PC-3 (cell line): ENCODE data around the gene PSMD4. TPM values are rescaled to one million over a fixed set of nuclear protein-coding genes. Genes with fewer than 3 reads are reported as not detected.
"Not testable (repeated sequence)": the region's sequence is repeated elsewhere in the genome, so short reads cannot be mapped to it uniquely, and the experiment has no call there.

ENCODE experiments used
- ATAC-seq: fragments of 200-7000 bp; cut with Tn5 transposase; 2 replicates; pipeline ENCODE4 v1.9.1; 2020; ENCODE audit warnings: mild to moderate bottlenecking, moderate library complexity
- Bru-seq: library from RNA; stranded (reverse); fragments of 400-500 nt; gene quantifications from one replicate; lab custom pipeline; 2021; lab: Mats Ljungman, UMichigan
- BruChase-seq, 2 experiments: library from RNA; stranded (reverse); fragments of 400-500 nt; gene quantifications; one replicate each; lab custom pipeline; 2021; lab: Mats Ljungman, UMichigan
- BruUV-seq: library from RNA; stranded (reverse); fragments of 400-500 nt; replicated peaks from 2 replicates; lab custom pipeline; 2021; lab: Mats Ljungman, UMichigan
- CTCF ChIA-PET: fragments of 300-600 bp; sonication (Branson Sonifier 250); formaldehyde crosslinking; loops from one replicate; lab custom pipeline; 2022; ENCODE audit warnings: antibody characterized with exemption; lab: Charles Lee
- POLR2A ChIA-PET: fragments of 300-600 bp; sonication (Branson Sonifier 250); formaldehyde crosslinking; loops from one replicate; lab custom pipeline; 2022; ENCODE audit warnings: antibody characterized with exemption; ENCODE audit not compliant: unreplicated experiment; lab: Charles Lee
- DNase-seq: peaks from one replicate; pipeline ENCODE4 v3.0.0-alpha.2; 2015
- H2AFZ ChIP-seq: fragments of 300-600 bp; sonication (generic); 2 replicates; pipeline ENCODE4 v1.6.0; 2016; ENCODE audit warnings: antibody characterized with exemption, low read length
- H3F3A ChIP-seq: fragments of 300-600 bp; sonication (generic); one replicate; pipeline ENCODE4 v1.6.0; 2017; ENCODE audit warnings: antibody characterized with exemption, low read length, control low read depth, mild to moderate bottlenecking; ENCODE audit not compliant: unreplicated experiment
- H3K27ac ChIP-seq: fragments of 300-600 bp; sonication (generic); 2 replicates; pipeline ENCODE4 v1.5.1; 2016; ENCODE audit warnings: mild to moderate bottlenecking, low read length
- H3K27me3 ChIP-seq: fragments of 300-600 bp; sonication (generic); 2 replicates; pipeline ENCODE4 v1.6.1; 2016; ENCODE audit warnings: low read length, mixed read lengths
- H3K36me3 ChIP-seq: fragments of 300-600 bp; sonication (generic); 2 replicates; pipeline ENCODE4 v1.6.1; 2016; ENCODE audit warnings: low read depth, mixed run types, low read length, mixed read lengths
- H3K4me1 ChIP-seq: fragments of 300-600 bp; sonication (generic); 2 replicates; pipeline ENCODE4 v1.5.1; 2016; ENCODE audit warnings: low read length; ENCODE audit not compliant: insufficient read depth
- H3K4me2 ChIP-seq: fragments of 300-600 bp; sonication (generic); 2 replicates; pipeline ENCODE4 v1.6.0; 2016; ENCODE audit warnings: low read length
- H3K4me3 ChIP-seq: fragments of 300-600 bp; sonication (generic); 2 replicates; pipeline ENCODE4 v1.5.1; 2016; ENCODE audit warnings: mild to moderate bottlenecking, low read length, mixed read lengths
- H3K79me2 ChIP-seq: fragments of 300-600 bp; sonication (generic); 2 replicates; pipeline ENCODE4 v1.6.1; 2017; ENCODE audit warnings: low read length, mixed read lengths
- H3K9ac ChIP-seq: fragments of 300-600 bp; sonication (generic); 2 replicates; pipeline ENCODE4 v1.6.0; 2016; ENCODE audit warnings: mild to moderate bottlenecking, low read length
- H3K9me2 ChIP-seq: fragments of 300-600 bp; sonication (generic); replicated peaks from 2 replicates; pipeline ENCODE4 v1.6.1; 2016; ENCODE audit warnings: mixed run types, low read length, mixed read lengths
- H3K9me3 ChIP-seq: fragments of 300-600 bp; sonication (generic); 2 replicates; pipeline ENCODE4 v1.6.1; 2016; ENCODE audit warnings: low read length, mixed read lengths
- H4K20me1 ChIP-seq: fragments of 300-600 bp; sonication (generic); 2 replicates; pipeline ENCODE4 v1.6.1; 2016; ENCODE audit warnings: low read length, mixed read lengths
- CTCF ChIP-seq: fragments of 300-600 bp; sonication (generic); conservative IDR thresholded peaks from 2 replicates; pipeline ENCODE4 v1.5.1; 2017; ENCODE audit warnings: antibody characterized with exemption, low read depth, mild to moderate bottlenecking, low read length
- EZH2 ChIP-seq: fragments of 300-600 bp; sonication (generic); IDR thresholded peaks from one replicate; pipeline ENCODE4 v1.6.1; 2017; ENCODE audit warnings: antibody characterized with exemption, mild to moderate bottlenecking, low read length; ENCODE audit not compliant: unreplicated experiment
- EZH2phosphoT487 ChIP-seq: fragments of 300-600 bp; sonication (generic); IDR thresholded peaks from 2 replicates; pipeline ENCODE4 v1.6.1; 2018; ENCODE audit warnings: mild to moderate bottlenecking, antibody characterized with exemption, low read length, borderline replicate concordance
- intact Hi-C: fragments of 100-400 bp; cut with micrococcal nuclease; formaldehyde crosslinking; loops from 2 replicates; pipeline ENCODE4 v1.9.0; 2023
- long read RNA-seq: library from polyadenylated mRNA; unstranded; transcript quantifications from one replicate; pipeline ENCODE4 v2.0.0, GENCODE V29; 2021; ENCODE audit not compliant: unreplicated experiment
- total RNA-seq: library from RNA; depleted of rRNA; stranded (reverse); fragments of >200 nt; gene quantifications from 2 replicates; pipeline ENCODE4 v1.2.3, GENCODE V29; 2014; rRNA removed

The PSMD4 gene
- total RNA-seq, result 404 and 469 TPM in 2 replicates
- Bru-seq, nascent RNA, result percentile 91 among the genes with signal in this experiment
- BruChase-seq, experiment 1, labeled RNA remaining after a 6-hour chase, result percentile 95 among the genes with signal in this experiment
- percentile 93 among the genes with signal in this experiment for BruChase-seq, experiment 2, labeled RNA remaining after a 2-hour chase
- long read RNA-seq, transcript PSMD4-201 (10 exons, 1,333 nt), result minor isoform, 11 of 370 reads
- long read RNA-seq, transcript PSMD4-202 (10 exons, 1,350 nt), result major isoform, 274 of 370 reads
- long read RNA-seq, partial matches to known transcripts, result 45 of 370 reads
- long read RNA-seq, other reads (novel, unspliced or antisense), result 40 of 370 reads

GRCh38 chr1:151254217-151255213 is at the start of gene PSMD4:
Gene PSMD4, plus strand, starts transcription at chr1:151254734. Its CDS starts 49 bp downstream, at chr1:151254783.
- Histone ChIP-seq H3K9ac (peak within 1 kb of the TSS; percentile 84), H3F3A (peaks cover 4% of the 10 kb centered on the region), H3K4me2 (peak within 1 kb of the TSS; percentile 84), H3K9me2 (no peaks in the 10 kb centered on the region), H3K27ac (peak within 1 kb of the TSS; percentile 75), H3K4me1 (peaks cover 9% of the 10 kb centered on the region; the same call in 1 of the 2 replicates), H3K36me3 (peaks cover 8% of the 10 kb centered on the region), H3K27me3 (no peaks in the 10 kb centered on the region), H3K4me3 (peak within 1 kb of the TSS; percentile 81), H2AFZ (peak within 1 kb of the TSS; percentile 65), H3K79me2 (peaks cover 49% of the 10 kb centered on the region), H3K9me3 (no peaks in the 10 kb centered on the region), H4K20me1 (no peaks in the 10 kb centered on the region; the same call in 1 of the 2 replicates)
- CTCF ChIA-PET, result interaction anchor here (0.7 to 1.0 kb wide), 2 partner anchors 27 to 155 kb away, joined by 3 to 5 read pairs; no protein-coding TSS in a partner anchor
- TF ChIP-seq EZH2phosphoT487, result no peak
- no peak for TF ChIP-seq CTCF
- TF ChIP-seq EZH2, result no peak
- DNase-seq, result peak; percentile 99
- BruUV-seq, result TSS peak; percentile 96
- POLR2A ChIA-PET, result interaction anchor here (0.5 to 1.3 kb wide), 7 partner anchors 29 to 1599 kb away, joined by 3 to 5 read pairs (median 3); partner anchors contain the start of gene VPS72
- intact Hi-C loops, result no loop called here
- peak; percentile 84 for ATAC-seq

GRCh38 chr1:151205381-151205965 is 49.1 kb upstream of the PSMD4 start:
- CTCF ChIA-PET, result interaction anchor here (0.6 kb wide), 1 partner anchor 866 kb away, joined by 4 read pairs; no protein-coding TSS in a partner anchor
- H3K4me2 ChIP-seq, intact Hi-C loops, BruUV-seq, H3K4me3 ChIP-seq, H3K27me3 ChIP-seq, ATAC-seq, H3K9me3 ChIP-seq, POLR2A ChIA-PET, H3K9ac ChIP-seq, H3K9me2 ChIP-seq, H3F3A ChIP-seq, H2AFZ ChIP-seq, H3K27ac ChIP-seq, DNase-seq: not testable (repeated sequence)
- Histone ChIP-seq H3K4me1 (peaks cover 17% of the 10 kb centered on the region; the same call in 1 of the 2 replicates), H3K79me2 (peaks cover 97% of the 10 kb centered on the region), H3K36me3 (peaks cover 44% of the 10 kb centered on the region), H4K20me1 (peaks cover 30% of the 10 kb centered on the region)

- Histone ChIP-seq H4K20me1 (peaks cover 17% of the 10 kb centered on the region), H3K9me3 (no peaks in the 10 kb centered on the region), H3K27me3 (no peaks in the 10 kb centered on the region), H3F3A (no peaks in the 10 kb centered on the region), H3K4me1 (no peaks in the 10 kb centered on the region), H3K27ac (no peak overlapping the region), H3K36me3 (peaks cover 29% of the 10 kb centered on the region; the same call in 1 of the 2 replicates), H3K79me2 (peaks cover 98% of the 10 kb centered on the region), H3K9me2 (no peaks in the 10 kb centered on the region), H3K4me3 (no peak overlapping the region), H3K4me2 (no peak overlapping the region), H2AFZ (no peak overlapping the region), H3K9ac (no peak overlapping the region)
- BruUV-seq, result no TSS peak
- ChIA-PET POLR2A (no interaction called here), CTCF (no interaction called here)
- peak; percentile 62 for DNase-seq
- intact Hi-C loops, result no loop called here
- TF ChIP-seq CTCF (no peak), EZH2phosphoT487 (no peak), EZH2 (no peak)
- ATAC-seq, result peak; percentile 78
Measured at GRCh38 chr1:151210830-151211229, 43.7 kb upstream of the PSMD4 start.
